Erythroblast (primary cell): ENCODE results near the gene TRIM3.

Source experiments
- GATA1 ChIP-seq: IDR thresholded peaks from 2 replicates; pipeline ENCODE4 v1.6.1; 2011; ENCODE audit warnings: low read depth, mild to moderate bottlenecking, control low read depth, low read length, moderate library complexity
- POLR2A ChIP-seq: IDR thresholded peaks from 2 replicates; pipeline ENCODE4 v1.6.1; 2011; ENCODE audit warnings: mild to moderate bottlenecking, low read length

GRCh38 chr11:6485661-6486060, 11.9 kb upstream of the TRIM3 start:
- TF ChIP-seq POLR2A (no peak), GATA1 (no peak)
